CD14-positive monocyte (primary cell): ENCODE results near the gene ATG7. TPM values are rescaled to one million over a fixed set of nuclear protein-coding genes. Genes with fewer than 3 reads are reported as not detected.

Experiments
- DNase-seq, 3 donors: peaks; one replicate each; pipeline ENCODE4 v3.0.0-alpha.2; 2011 to 2022
- H2AFZ ChIP-seq: 2 replicates; pipeline ENCODE4 v1.6.0; 2012; ENCODE audit warnings: mild to moderate bottlenecking, low read depth, low read length, inconsistent platforms; ENCODE audit not compliant: insufficient read depth, poor library complexity, severe bottlenecking
- H3K27ac ChIP-seq, 2 donors: 1 replicate in 1 of 2; 2 replicates in 1 of 2; pipeline ENCODE4 v1.5.1; 2012 to 2013; ENCODE audit warnings: low read length in 2 of 2, control low read depth in 1 of 2, inconsistent platforms in 1 of 2, low read depth in 1 of 2, mild to moderate bottlenecking in 1 of 2
- H3K27me3 ChIP-seq, 2 donors: one replicate each; pipeline versions ENCODE4 v1.6.0 to v1.6.1; 2011 to 2013; ENCODE audit warnings: low read length in 2 of 2; ENCODE audit not compliant: control insufficient read depth in 2 of 2, insufficient read depth in 2 of 2
- H3K36me3 ChIP-seq, 2 donors: replicated peaks in 1 of 2; 1 replicate in 1 of 2; 2 replicates in 1 of 2; pipeline versions ENCODE4 v1.5.1 to v1.6.1; 2012 to 2013; ENCODE audit warnings: low read length in 2 of 2, control low read depth in 1 of 2, inconsistent platforms in 1 of 2, mild to moderate bottlenecking in 1 of 2; ENCODE audit not compliant: insufficient read depth in 2 of 2, control insufficient read depth in 1 of 2
- H3K4me1 ChIP-seq, 2 donors: 1 replicate in 1 of 2; 2 replicates in 1 of 2; pipeline versions ENCODE4 v1.5.1 to v1.6.1; 2012 to 2013; ENCODE audit warnings: low read length in 2 of 2, control low read depth in 1 of 2, inconsistent platforms in 1 of 2, mild to moderate bottlenecking in 1 of 2, moderate library complexity in 1 of 2; ENCODE audit not compliant: insufficient read depth in 2 of 2, control insufficient read depth in 1 of 2
- H3K4me2 ChIP-seq: replicated peaks from 2 replicates; pipeline ENCODE3; 2012; ENCODE audit warnings: low read length, moderate library complexity, mild to moderate bottlenecking; ENCODE audit not compliant: poor library complexity, severe bottlenecking; ENCODE audit errors: extremely low read depth
- H3K4me3 ChIP-seq, 3 experiments: fragments of 200-600 bp in 1 of 3; sonication (generic) in 1 of 3; replicated peaks in 1 of 3; 1 replicate in 2 of 3; 2 replicates in 1 of 3; pipeline ENCODE4 v1.5.1; 2011 to 2013; ENCODE audit warnings: low read length in 3 of 3, mild to moderate bottlenecking in 3 of 3, control low read depth in 2 of 3, low read depth in 2 of 3, inconsistent platforms in 1 of 3, moderate library complexity in 1 of 3
- H3K79me2 ChIP-seq: 2 replicates; pipeline ENCODE4 v1.6.0; 2012; ENCODE audit warnings: mild to moderate bottlenecking, control low read depth, inconsistent platforms, low read length, moderate library complexity; ENCODE audit not compliant: insufficient read depth
- H3K9ac ChIP-seq: 2 replicates; pipeline ENCODE4 v1.6.0; 2017; ENCODE audit warnings: low read length, mild to moderate bottlenecking; ENCODE audit not compliant: insufficient read depth, poor library complexity, severe bottlenecking
- H3K9me3 ChIP-seq, 2 donors: replicated peaks in 1 of 2; 1 replicate in 1 of 2; 2 replicates in 1 of 2; pipeline versions ENCODE4 v1.5.1 to v1.6.1; 2012 to 2013; ENCODE audit warnings: low read length in 2 of 2, control low read depth in 1 of 2; ENCODE audit not compliant: control insufficient read depth in 1 of 2, insufficient read depth in 1 of 2
- H4K20me1 ChIP-seq: 2 replicates; pipeline ENCODE4 v1.6.0; 2012; ENCODE audit warnings: mild to moderate bottlenecking, low read length, control low read depth, moderate library complexity; ENCODE audit not compliant: insufficient read depth
- H3K27ac Mint-ChIP-seq, 7 donors: one replicate each; pipeline ENCODE4 v1.8.0; 2020; ENCODE audit warnings: mild to moderate bottlenecking in 7 of 7, mixed read lengths in 7 of 7, moderate library complexity in 6 of 7, inconsistent platforms in 2 of 7
- H3K27me3 Mint-ChIP-seq, 3 donors: one replicate each; pipeline ENCODE4 v1.8.0; 2021 to 2022; ENCODE audit warnings: low read depth in 3 of 3, mild to moderate bottlenecking in 3 of 3, mixed read lengths in 3 of 3, moderate library complexity in 3 of 3, inconsistent platforms in 1 of 3
- H3K36me3 Mint-ChIP-seq, 2 donors: one replicate each; pipeline ENCODE4 v1.8.0; 2020; ENCODE audit warnings: mixed read lengths in 2 of 2, inconsistent platforms in 1 of 2, mild to moderate bottlenecking in 1 of 2
- H3K4me1 Mint-ChIP-seq: one replicate; pipeline ENCODE4 v1.8.0; 2020; ENCODE audit warnings: mild to moderate bottlenecking, mixed read lengths
- H3K4me3 Mint-ChIP-seq, 2 donors: one replicate each; pipeline ENCODE4 v1.8.0; 2020; ENCODE audit warnings: mild to moderate bottlenecking in 2 of 2, mixed read lengths in 2 of 2, moderate library complexity in 1 of 2
- H3K9me3 Mint-ChIP-seq, 7 donors: one replicate each; pipeline ENCODE4 v1.8.0; 2020 to 2022; ENCODE audit warnings: mixed read lengths in 7 of 7, mild to moderate bottlenecking in 6 of 7, moderate library complexity in 6 of 7, inconsistent platforms in 2 of 7
- CTCF ChIP-seq: fragments of 200-600 bp; IDR thresholded peaks from one replicate; pipeline ENCODE4 v1.8.0; 2022; ENCODE audit warnings: antibody characterized with exemption, mild to moderate bottlenecking
- WGBS: methylation state at CpG from one replicate; pipeline ENCODE4 v1.1.5; 2013; ENCODE audit warnings: missing lambda C conversion rate; ENCODE audit not compliant: insufficient coverage; 5-methylcytosine and 5-hydroxymethylcytosine counted together
- intact Hi-C, 2 donors: fragments of 100-400 bp; cut with micrococcal nuclease; formaldehyde crosslinking; loops; one replicate each; pipeline versions ENCODE4 v1.15.0 to v1.15.1; 2023
- polyA plus RNA-seq, 3 donors: library from polyadenylated mRNA; depleted of rRNA in 1 of 3; unstranded in 2 of 3; stranded (reverse) in 1 of 3; fragments of 300-500 nt in 2 of 3; fragments of >200 nt in 1 of 3; fragmentation: Illumina TruSeq in 2 of 3; gene quantifications; 1 replicate in 2 of 3; 2 replicates in 1 of 3; pipeline ENCODE4 v1.2.3, GENCODE V29; 2012 to 2021

Gene ATG7
- polyA plus RNA-seq, 3 donors: 57.4 to 101 (median 89.7) TPM

GRCh38 chr3:11494131-11494916, 222.1 kb downstream of the ATG7 start:
- peak overlapping the region; percentile 47 for H3K4me3 Mint-ChIP-seq
- peak overlapping the region in 1 of 2 donors; percentile 79 for H3K27ac ChIP-seq
- WGBS: 90% methylated on average over 3 of the region's 6 CpGs

More at GRCh38 chr3:11494131-11494916, 222.1 kb downstream of the ATG7 start:
- H3K36me3 Mint-ChIP-seq: peaks cover 54 to 72% of the 10 kb centered on the region in 2 donors
- peak in 2 of 3 donors; percentile 19 to 29 for DNase-seq
- Histone ChIP-seq H3K27me3 (no peaks in the 10 kb centered on the region), H3K36me3 (peaks cover 4 to 49% of the 10 kb centered on the region in 2 donors), H3K4me1 (peaks cover 35 to 40% of the 10 kb centered on the region in 2 donors), H3K79me2 (peaks cover 13% of the 10 kb centered on the region), H3K4me2 (peak overlapping the region; percentile 42), H2AFZ (no peak overlapping the region), H3K4me3 (peak overlapping the region in 1 of 3 experiments; percentile 27), H3K9ac (no peak overlapping the region), H3K9me3 (peaks cover 22 to 24% of the 10 kb centered on the region in 2 donors), H4K20me1 (peaks cover 49% of the 10 kb centered on the region)
- peaks cover 13 to 36% (median 28%) of the 10 kb centered on the region in 7 donors for H3K9me3 Mint-ChIP-seq
- peak overlapping the region; percentile 22 to 82 (median 73) for H3K27ac Mint-ChIP-seq
- no peak for TF ChIP-seq CTCF
- H3K4me1 Mint-ChIP-seq: peaks cover 52% of the 10 kb centered on the region
- no peaks in the 10 kb centered on the region for H3K27me3 Mint-ChIP-seq
- intact Hi-C loops: no loop called here
